Measurements from ENCODE around the gene KLK5.

- TF ChIP-seq, protein P1, sequence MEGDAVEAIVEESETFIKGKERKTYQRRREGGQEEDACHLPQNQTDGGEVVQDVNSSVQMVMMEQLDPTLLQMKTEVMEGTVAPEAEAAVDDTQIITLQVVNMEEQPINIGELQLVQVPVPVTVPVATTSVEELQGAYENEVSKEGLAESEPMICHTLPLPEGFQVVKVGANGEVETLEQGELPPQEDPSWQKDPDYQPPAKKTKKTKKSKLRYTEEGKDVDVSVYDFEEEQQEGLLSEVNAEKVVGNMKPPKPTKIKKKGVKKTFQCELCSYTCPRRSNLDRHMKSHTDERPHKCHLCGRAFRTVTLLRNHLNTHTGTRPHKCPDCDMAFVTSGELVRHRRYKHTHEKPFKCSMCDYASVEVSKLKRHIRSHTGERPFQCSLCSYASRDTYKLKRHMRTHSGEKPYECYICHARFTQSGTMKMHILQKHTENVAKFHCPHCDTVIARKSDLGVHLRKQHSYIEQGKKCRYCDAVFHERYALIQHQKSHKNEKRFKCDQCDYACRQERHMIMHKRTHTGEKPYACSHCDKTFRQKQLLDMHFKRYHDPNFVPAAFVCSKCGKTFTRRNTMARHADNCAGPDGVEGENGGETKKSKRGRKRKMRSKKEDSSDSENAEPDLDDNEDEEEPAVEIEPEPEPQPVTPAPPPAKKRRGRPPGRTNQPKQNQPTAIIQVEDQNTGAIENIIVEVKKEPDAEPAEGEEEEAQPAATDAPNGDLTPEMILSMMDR (IDR thresholded peaks at IDR 0.05), result no peak
- TF ChIP-seq POLR2A (IDR thresholded peaks at IDR 0.05) (no peak), POLR2AphosphoS5 (IDR thresholded peaks at IDR 0.05) (no peak), EP300 (IDR thresholded peaks at IDR 0.05) (no peak)
These were observed 54.8 kb downstream of the KLK5 start for GRCh38 chr19:50898018-50898417.
